Spleen (tissue), 7 donors: ENCODE results near the gene GSTA3.
"Not testable (repeated sequence)": the region's sequence is repeated elsewhere in the genome, so short reads cannot be mapped to it uniquely, and the experiment has no call there.

Source experiments
- CTCF ChIP-seq, 11 experiments: fragments of 200-600 bp in 7 of 11; fragments of 450-650 bp in 4 of 11; sonication (generic) in 4 of 11; IDR thresholded peaks in 8 of 11; conservative IDR thresholded peaks in 3 of 11; 1 replicate in 7 of 11; 2 replicates in 4 of 11; pipeline versions ENCODE4 v1.4.0 to v1.8.0; 2016 to 2021; ENCODE audit warnings: antibody characterized with exemption in 11 of 11, inconsistent platforms in 4 of 11, mild to moderate bottlenecking in 1 of 11
- POLR2A ChIP-seq, 3 donors: fragments of 450-650 bp; IDR thresholded peaks; one replicate each; pipeline ENCODE4 v1.5.1; 2017; ENCODE audit warnings: antibody characterized with exemption in 3 of 3, mild to moderate bottlenecking in 1 of 3
- POLR2AphosphoS5 ChIP-seq, 3 donors: sonication (generic); formaldehyde crosslinking; IDR thresholded peaks; one replicate each; pipeline ENCODE4 v1.5.1; 2017; ENCODE audit warnings: antibody characterized with exemption in 3 of 3
- donor health status: DM: no; HTN: no; CAD: no; lungs with moderate emphysema.
- donor health status: DM: no; HTN: no; CAD: no.
- donor health status: DM: no; HTN: no; CAD: no.

DNA sequence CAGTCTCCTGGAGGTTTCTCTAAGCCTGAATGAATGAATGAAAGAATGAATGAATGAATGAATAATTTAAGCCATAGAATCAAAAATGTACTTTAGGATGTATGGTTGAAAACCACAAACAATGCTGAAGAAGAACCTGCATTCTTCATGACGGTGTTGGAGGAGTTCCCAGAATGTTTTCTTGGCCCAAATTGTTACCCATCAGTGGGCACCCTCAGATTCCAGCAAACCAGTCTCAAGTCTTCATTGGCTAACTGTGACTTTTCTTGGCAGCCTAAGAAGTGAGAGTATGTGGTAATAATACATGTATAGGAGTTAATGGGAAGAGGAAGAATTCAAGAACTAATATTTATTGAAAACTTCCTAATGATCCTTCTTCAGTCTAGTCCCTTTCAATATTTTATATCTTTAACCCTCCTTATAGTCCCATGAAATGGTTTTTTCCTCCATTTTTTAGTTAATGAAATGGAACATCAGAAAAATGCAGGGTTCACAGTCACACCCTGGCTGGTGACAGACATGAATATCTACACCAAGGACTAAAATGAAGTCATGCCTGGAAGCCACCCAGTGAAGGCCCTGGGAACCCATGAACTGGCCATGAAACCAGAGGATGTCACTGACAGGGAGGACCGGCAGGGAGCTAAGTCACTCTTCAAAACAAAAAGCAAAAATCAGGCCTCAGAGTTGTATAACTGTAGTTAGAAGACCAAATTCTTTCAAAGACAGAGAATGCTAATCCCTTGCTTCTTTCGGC, 39.0 kb downstream of the GSTA3 start:
- TF ChIP-seq POLR2A (IDR thresholded peaks at IDR 0.05); CTCF (IDR thresholded peaks at IDR 0.05 in 8 of 11, conservative IDR thresholded peaks at IDR 0.05 in 3 of 11); POLR2AphosphoS5 (IDR thresholded peaks at IDR 0.05): not testable (repeated sequence)
